H1 (cell line): ENCODE results near the gene MAGI1.

Source experiments
- CBX5 ChIP-seq: fragments of 300-800, 300-1000 bp; sonication (generic); IDR thresholded peaks from 2 replicates; pipeline ENCODE4 v1.7.1; 2016; ENCODE audit warnings: antibody characterized with exemption, low read length, low read depth
- CBX8 ChIP-seq: fragments of 300-800, 300-1000 bp; sonication (generic); IDR thresholded peaks from 2 replicates; pipeline ENCODE4 v1.7.1; 2016; ENCODE audit warnings: low read depth, low read length, borderline replicate concordance
- EP300 ChIP-seq, 2 experiments: IDR thresholded peaks; 1 replicate in 1 of 2; 2 replicates in 1 of 2; pipeline ENCODE4 v1.6.1; 2011 to 2012; ENCODE audit warnings: low read depth in 2 of 2, low read length in 2 of 2, mild to moderate bottlenecking in 2 of 2, borderline replicate concordance in 1 of 2, inconsistent platforms in 1 of 2, moderate library complexity in 1 of 2
- EZH2 ChIP-seq: fragments of 200-600 bp; sonication (generic); IDR thresholded peaks from 2 replicates; pipeline ENCODE4 v1.7.1; 2012; ENCODE audit warnings: low read depth, mild to moderate bottlenecking, moderate library complexity, low read length, inconsistent platforms; ENCODE audit not compliant: severe bottlenecking
- RBBP5 ChIP-seq: IDR thresholded peaks from 2 replicates; pipeline ENCODE4 v1.7.1; 2012; ENCODE audit warnings: low read depth, mild to moderate bottlenecking, inconsistent platforms, low read length, moderate library complexity, borderline replicate concordance
- RNF2 ChIP-seq: fragments of 200-900, 300-1000 bp; sonication (generic); IDR thresholded peaks from 2 replicates; pipeline ENCODE4 v1.7.1; 2016; ENCODE audit warnings: borderline replicate concordance, low read depth, mild to moderate bottlenecking, antibody characterized with exemption, low read length; ENCODE audit not compliant: poor library complexity, severe bottlenecking; ENCODE audit errors: missing control alignments
- SIN3A ChIP-seq, 2 experiments: IDR thresholded peaks in 1 of 2; conservative IDR thresholded peaks in 1 of 2; 2 replicates each; pipeline ENCODE4 v1.6.1; 2011 to 2012; ENCODE audit warnings: low read length in 2 of 2, improper control_type of control experiment in 1 of 2, low read depth in 1 of 2, mild to moderate bottlenecking in 1 of 2
- TF ChIP-seq, protein P1 (sequence below), 3 experiments: IDR thresholded peaks; 1 replicate in 2 of 3; 2 replicates in 1 of 3; pipeline versions ENCODE4 v1.5.1 to v1.6.1; 2011; ENCODE audit warnings: low read length in 3 of 3, mild to moderate bottlenecking in 3 of 3, inconsistent platforms in 2 of 3, low read depth in 1 of 3, moderate library complexity in 1 of 3; ENCODE audit not compliant: insufficient read depth in 1 of 3; ENCODE audit errors: control extremely low read depth in 1 of 3

DNA sequence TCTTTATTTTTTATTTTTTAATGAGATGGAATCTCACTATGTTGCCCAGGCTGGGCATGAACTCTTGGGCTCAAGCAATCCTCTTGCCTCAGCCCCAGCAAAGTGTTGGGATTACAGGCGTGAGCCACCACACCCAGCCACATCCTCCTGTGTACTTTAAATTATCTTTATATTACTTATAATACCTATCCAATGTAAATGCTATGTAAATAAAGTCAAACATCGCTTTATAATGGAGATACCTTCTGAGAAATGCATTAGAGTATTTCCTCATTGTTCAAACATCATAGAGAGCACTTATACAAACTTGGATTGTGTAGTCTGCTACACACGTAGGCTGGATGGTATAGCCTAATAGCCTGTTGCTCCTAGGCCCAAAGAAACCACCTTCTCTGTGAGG is 41.4 kb upstream of the MAGI1 start:
- TF ChIP-seq, protein P1, sequence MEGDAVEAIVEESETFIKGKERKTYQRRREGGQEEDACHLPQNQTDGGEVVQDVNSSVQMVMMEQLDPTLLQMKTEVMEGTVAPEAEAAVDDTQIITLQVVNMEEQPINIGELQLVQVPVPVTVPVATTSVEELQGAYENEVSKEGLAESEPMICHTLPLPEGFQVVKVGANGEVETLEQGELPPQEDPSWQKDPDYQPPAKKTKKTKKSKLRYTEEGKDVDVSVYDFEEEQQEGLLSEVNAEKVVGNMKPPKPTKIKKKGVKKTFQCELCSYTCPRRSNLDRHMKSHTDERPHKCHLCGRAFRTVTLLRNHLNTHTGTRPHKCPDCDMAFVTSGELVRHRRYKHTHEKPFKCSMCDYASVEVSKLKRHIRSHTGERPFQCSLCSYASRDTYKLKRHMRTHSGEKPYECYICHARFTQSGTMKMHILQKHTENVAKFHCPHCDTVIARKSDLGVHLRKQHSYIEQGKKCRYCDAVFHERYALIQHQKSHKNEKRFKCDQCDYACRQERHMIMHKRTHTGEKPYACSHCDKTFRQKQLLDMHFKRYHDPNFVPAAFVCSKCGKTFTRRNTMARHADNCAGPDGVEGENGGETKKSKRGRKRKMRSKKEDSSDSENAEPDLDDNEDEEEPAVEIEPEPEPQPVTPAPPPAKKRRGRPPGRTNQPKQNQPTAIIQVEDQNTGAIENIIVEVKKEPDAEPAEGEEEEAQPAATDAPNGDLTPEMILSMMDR (IDR thresholded peaks at IDR 0.05; ENCODE audit: control extremely low read depth in 1 of 3, insufficient read depth in 1 of 3, low read depth in 1 of 3, low read length in 3 of 3), result no peak
- TF ChIP-seq SIN3A (conservative IDR thresholded peaks at IDR 0.05 in 1 of 2, IDR thresholded peaks at IDR 0.05 in 1 of 2; ENCODE audit: low read depth in 1 of 2, low read length in 2 of 2), result no peak
- TF ChIP-seq EP300 (IDR thresholded peaks at IDR 0.05; ENCODE audit: borderline replicate concordance in 1 of 2, low read depth in 2 of 2, low read length in 2 of 2), result no peak
- no peak for TF ChIP-seq CBX8
- no peak for TF ChIP-seq EZH2
- TF ChIP-seq RNF2, result no peak
- no peak for TF ChIP-seq CBX5
- no peak for TF ChIP-seq RBBP5
